DOHH2 (cell line): ENCODE data around the gene SLC35F4.

Experiments
- H3F3A ChIP-seq: fragments of 200-600 bp; sonication (generic), shearing (Covaris generic); 2 replicates; pipeline ENCODE4 v1.6.0; 2016; ENCODE audit warnings: antibody characterized with exemption, mild to moderate bottlenecking; ENCODE audit not compliant: control insufficient read depth, insufficient read depth
- H3K27ac ChIP-seq: fragments of 200-600 bp; sonication (generic); 2 replicates; pipeline ENCODE4 v1.5.1; 2014; ENCODE audit warnings: low read depth, mild to moderate bottlenecking, low read length, moderate library complexity
- H3K27me3 ChIP-seq: fragments of 200-600 bp; sonication (generic); 2 replicates; pipeline ENCODE4 v1.6.1; 2014; ENCODE audit warnings: mild to moderate bottlenecking, low read length, mixed read lengths; ENCODE audit not compliant: control insufficient read depth
- H3K36me3 ChIP-seq: fragments of 200-600 bp; sonication (generic); 2 replicates; pipeline ENCODE4 v1.6.1; 2014; ENCODE audit warnings: mild to moderate bottlenecking, low read length, moderate library complexity, mixed read lengths; ENCODE audit not compliant: control insufficient read depth
- H3K4me1 ChIP-seq: fragments of 200-600 bp; sonication (generic); 2 replicates; pipeline ENCODE4 v1.6.1; 2014; ENCODE audit warnings: mild to moderate bottlenecking, low read length, mixed read lengths; ENCODE audit not compliant: control insufficient read depth
- H3K4me2 ChIP-seq: fragments of 200-600 bp; sonication (generic); 2 replicates; pipeline ENCODE4 v1.6.0; 2014; ENCODE audit warnings: mild to moderate bottlenecking, low read length, moderate library complexity
- H3K4me3 ChIP-seq: fragments of 200-600 bp; sonication (generic); 2 replicates; pipeline ENCODE4 v1.5.1; 2014; ENCODE audit warnings: mild to moderate bottlenecking, low read length, mixed read lengths
- H3K79me2 ChIP-seq: fragments of 200-600 bp; sonication (generic); 2 replicates; pipeline ENCODE4 v1.6.1; 2014; ENCODE audit warnings: mild to moderate bottlenecking, low read length, mixed read lengths; ENCODE audit not compliant: control insufficient read depth
- H3K9me2 ChIP-seq: fragments of 200-600 bp; sonication (generic); replicated peaks from 2 replicates; pipeline ENCODE4 v1.6.1; 2014; ENCODE audit warnings: mild to moderate bottlenecking, low read length, mixed read lengths; ENCODE audit not compliant: control insufficient read depth
- H3K9me3 ChIP-seq: fragments of 200-600 bp; sonication (generic); 2 replicates; pipeline ENCODE4 v1.6.1; 2014; ENCODE audit warnings: antibody characterized with exemption, low read length, mixed read lengths; ENCODE audit not compliant: control insufficient read depth, insufficient read depth
- H4K20me1 ChIP-seq: fragments of 200-600 bp; sonication (generic); 2 replicates; pipeline ENCODE4 v1.6.0; 2014; ENCODE audit warnings: low read depth, mild to moderate bottlenecking, antibody characterized with exemption, low read length, moderate library complexity; ENCODE audit not compliant: control insufficient read depth, insufficient read depth
- EZH2phosphoT487 ChIP-seq: fragments of 200-600 bp; sonication (generic); IDR thresholded peaks from 2 replicates; pipeline ENCODE4 v1.6.1; 2017; ENCODE audit warnings: borderline replicate concordance, mild to moderate bottlenecking, antibody characterized with exemption, low read length, moderate library complexity, mixed read lengths
- TF ChIP-seq, protein P1 (sequence below): fragments of 200-600 bp; sonication (generic); IDR thresholded peaks from one replicate; pipeline ENCODE4 v1.5.1; 2014; ENCODE audit warnings: antibody characterized with exemption, mild to moderate bottlenecking, low read depth, low read length; ENCODE audit not compliant: poor library complexity, severe bottlenecking

The SLC35F4 gene

GRCh38 chr14:57751400-57751799 lies 114.5 kb downstream of the SLC35F4 start:
- Histone ChIP-seq H3K4me3 (no peak overlapping the region), H3F3A (no peaks in the 10 kb centered on the region), H4K20me1 (no peaks in the 10 kb centered on the region), H3K27ac (no peak overlapping the region), H3K36me3 (no peaks in the 10 kb centered on the region), H3K9me3 (no peaks in the 10 kb centered on the region), H3K79me2 (no peaks in the 10 kb centered on the region), H3K4me2 (no peak overlapping the region), H3K9me2 (no peaks in the 10 kb centered on the region), H3K4me1 (no peaks in the 10 kb centered on the region), H3K27me3 (no peaks in the 10 kb centered on the region)
- TF ChIP-seq, protein P1, sequence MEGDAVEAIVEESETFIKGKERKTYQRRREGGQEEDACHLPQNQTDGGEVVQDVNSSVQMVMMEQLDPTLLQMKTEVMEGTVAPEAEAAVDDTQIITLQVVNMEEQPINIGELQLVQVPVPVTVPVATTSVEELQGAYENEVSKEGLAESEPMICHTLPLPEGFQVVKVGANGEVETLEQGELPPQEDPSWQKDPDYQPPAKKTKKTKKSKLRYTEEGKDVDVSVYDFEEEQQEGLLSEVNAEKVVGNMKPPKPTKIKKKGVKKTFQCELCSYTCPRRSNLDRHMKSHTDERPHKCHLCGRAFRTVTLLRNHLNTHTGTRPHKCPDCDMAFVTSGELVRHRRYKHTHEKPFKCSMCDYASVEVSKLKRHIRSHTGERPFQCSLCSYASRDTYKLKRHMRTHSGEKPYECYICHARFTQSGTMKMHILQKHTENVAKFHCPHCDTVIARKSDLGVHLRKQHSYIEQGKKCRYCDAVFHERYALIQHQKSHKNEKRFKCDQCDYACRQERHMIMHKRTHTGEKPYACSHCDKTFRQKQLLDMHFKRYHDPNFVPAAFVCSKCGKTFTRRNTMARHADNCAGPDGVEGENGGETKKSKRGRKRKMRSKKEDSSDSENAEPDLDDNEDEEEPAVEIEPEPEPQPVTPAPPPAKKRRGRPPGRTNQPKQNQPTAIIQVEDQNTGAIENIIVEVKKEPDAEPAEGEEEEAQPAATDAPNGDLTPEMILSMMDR = no peak

- no peaks in the 10 kb centered on the region for H3K79me2 ChIP-seq
- no peak overlapping the region for H3K27ac ChIP-seq
- H3K4me2 ChIP-seq = no peak overlapping the region
- H3K36me3 ChIP-seq = no peaks in the 10 kb centered on the region
- no peaks in the 10 kb centered on the region for H3K27me3 ChIP-seq
- H4K20me1 ChIP-seq = no peaks in the 10 kb centered on the region
- no peaks in the 10 kb centered on the region for H3K9me2 ChIP-seq
- no peak overlapping the region for H3K4me3 ChIP-seq
- TF ChIP-seq, protein P1 = no peak
- no peak for TF ChIP-seq EZH2phosphoT487
- no peaks in the 10 kb centered on the region for H3K9me3 ChIP-seq
- no peaks in the 10 kb centered on the region for H3K4me1 ChIP-seq
- H3F3A ChIP-seq = no peaks in the 10 kb centered on the region
Measured at GRCh38 chr14:57749267-57749666, 116.6 kb downstream of the SLC35F4 start.

DNA sequence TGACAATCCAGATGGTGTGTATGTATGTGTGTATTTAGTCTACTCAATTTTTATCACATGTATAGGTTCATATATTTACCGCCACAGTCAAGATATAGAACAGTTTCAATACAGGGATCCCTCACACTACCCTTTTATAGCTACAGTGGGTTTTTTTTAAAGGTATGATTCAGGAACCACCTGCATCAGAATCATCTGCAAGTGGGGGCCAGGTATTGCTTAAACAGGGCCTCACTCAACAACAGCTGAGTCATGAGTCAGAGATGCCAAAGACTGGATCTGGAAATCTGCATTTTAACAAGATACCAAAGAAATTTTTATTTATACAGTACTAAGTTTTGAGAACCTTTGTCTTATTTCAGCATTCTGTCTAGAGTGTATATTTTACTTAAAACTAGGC lies 117.6 kb downstream of the SLC35F4 start:
- Histone ChIP-seq H3F3A (no peaks in the 10 kb centered on the region), H3K4me1 (no peaks in the 10 kb centered on the region), H3K36me3 (no peaks in the 10 kb centered on the region), H3K4me3 (no peak overlapping the region), H3K4me2 (no peak overlapping the region), H3K27ac (no peak overlapping the region), H3K79me2 (no peaks in the 10 kb centered on the region), H3K9me2 (no peaks in the 10 kb centered on the region), H4K20me1 (no peaks in the 10 kb centered on the region), H3K9me3 (no peaks in the 10 kb centered on the region), H3K27me3 (no peaks in the 10 kb centered on the region)
- TF ChIP-seq, protein P1 = no peak
- TF ChIP-seq EZH2phosphoT487 = no peak

GRCh38 chr14:57747036-57747435 lies 118.9 kb downstream of the SLC35F4 start:
- H3K9me3 ChIP-seq = no peaks in the 10 kb centered on the region
- H3K36me3 ChIP-seq = no peaks in the 10 kb centered on the region
- H3F3A ChIP-seq = no peaks in the 10 kb centered on the region
- no peak for TF ChIP-seq EZH2phosphoT487
- TF ChIP-seq, protein P1 = no peak
- no peaks in the 10 kb centered on the region for H3K9me2 ChIP-seq
- H3K27me3 ChIP-seq = no peaks in the 10 kb centered on the region
- H3K4me3 ChIP-seq = no peak overlapping the region
- H3K27ac ChIP-seq = no peak overlapping the region
- no peaks in the 10 kb centered on the region for H3K4me1 ChIP-seq
- no peak overlapping the region for H3K4me2 ChIP-seq
- no peaks in the 10 kb centered on the region for H3K79me2 ChIP-seq
- H4K20me1 ChIP-seq = no peaks in the 10 kb centered on the region
